WTC11 (cell line): ENCODE measurements around the gene IL1R1. TPM values are rescaled to one million over a fixed set of nuclear protein-coding genes. Genes with fewer than 3 reads are reported as not detected.
"Not testable (repeated sequence)": the region's sequence is repeated elsewhere in the genome, so short reads cannot be mapped to it uniquely, and the experiment has no call there.

ENCODE experiments used
- ATAC-seq: fragments of 200-7000 bp; cut with Tn5 transposase; 2 replicates; pipeline ENCODE4 v1.10.0; 2021; ENCODE audit warnings: mild to moderate bottlenecking, moderate library complexity
- CTCF ChIA-PET: fragments of 300-600 bp; sonication (Branson Sonifier 250); formaldehyde crosslinking; loops from one replicate; lab custom pipeline; 2021; ENCODE audit warnings: antibody characterized with exemption; lab: Charles Lee
- POLR2A ChIA-PET: fragments of 350-600 bp; sonication (Branson Sonifier 250); formaldehyde crosslinking; loops from one replicate; lab custom pipeline; 2021; ENCODE audit warnings: antibody characterized with exemption; lab: Charles Lee
- DNase-seq: peaks from one replicate; pipeline ENCODE4 v3.0.0; 2021; ENCODE audit warnings: low spot score
- H3K27ac Mint-ChIP-seq: 2 replicates; pipeline ENCODE4 v1.8.0; 2021; ENCODE audit warnings: mixed read lengths
- H3K27me3 Mint-ChIP-seq: 2 replicates; pipeline ENCODE4 v1.8.0; 2021; ENCODE audit warnings: low read depth, mild to moderate bottlenecking, moderate library complexity, mixed read lengths
- H3K36me3 Mint-ChIP-seq: 2 replicates; pipeline ENCODE4 v1.8.0; 2021; ENCODE audit warnings: mixed read lengths
- H3K4me1 Mint-ChIP-seq: 2 replicates; pipeline ENCODE4 v1.8.0; 2022; ENCODE audit warnings: mixed read lengths
- H3K4me3 Mint-ChIP-seq: 2 replicates; pipeline ENCODE4 v1.8.0; 2021; ENCODE audit warnings: mild to moderate bottlenecking, moderate library complexity, mixed read lengths
- H3K9me3 Mint-ChIP-seq: 2 replicates; pipeline ENCODE4 v1.8.0; 2021; ENCODE audit warnings: mixed read lengths
- ATF1 ChIP-seq: sonication (generic); formaldehyde crosslinking; IDR thresholded peaks from 2 replicates; pipeline ENCODE4 v1.8.1; 2023; ENCODE audit warnings: mild to moderate bottlenecking, moderate library complexity, missing genetic modification reagents
- ESRRA ChIP-seq: sonication (generic); formaldehyde crosslinking; IDR thresholded peaks from 2 replicates; pipeline ENCODE4 v1.8.1; 2022; ENCODE audit warnings: mild to moderate bottlenecking, missing genetic modification reagents, borderline replicate concordance
- KAT7 ChIP-seq: sonication (generic); formaldehyde crosslinking; IDR thresholded peaks from 2 replicates; pipeline ENCODE4 v1.8.1; 2023; ENCODE audit warnings: missing genetic modification reagents, mild to moderate bottlenecking, borderline replicate concordance
- NFE2L1 ChIP-seq: sonication (generic); formaldehyde crosslinking; IDR thresholded peaks from 2 replicates; pipeline ENCODE4 v1.8.1; 2023; ENCODE audit warnings: missing genetic modification reagents
- ZBTB21 ChIP-seq: sonication (generic); formaldehyde crosslinking; IDR thresholded peaks from 2 replicates; pipeline ENCODE4 v1.8.1; 2023; ENCODE audit warnings: mild to moderate bottlenecking, missing genetic modification reagents, borderline replicate concordance
- ZBTB43 ChIP-seq: sonication (generic); formaldehyde crosslinking; IDR thresholded peaks from 2 replicates; pipeline ENCODE4 v1.8.1; 2023; ENCODE audit warnings: mild to moderate bottlenecking, missing genetic modification reagents
- ZNF232 ChIP-seq: sonication (generic); formaldehyde crosslinking; IDR thresholded peaks from 2 replicates; pipeline ENCODE4 v1.8.0; 2022; ENCODE audit warnings: mild to moderate bottlenecking, missing genetic modification reagents
- ZNF263 ChIP-seq: sonication (generic); formaldehyde crosslinking; IDR thresholded peaks from 2 replicates; pipeline ENCODE4 v1.8.1; 2022; ENCODE audit warnings: low read depth, mild to moderate bottlenecking, moderate library complexity, missing genetic modification reagents
- total RNA-seq: library from RNA; stranded (reverse); gene quantifications from 3 replicates; pipeline ENCODE4 v1.2.3, GENCODE V29; 2021
- TF ChIP-seq, protein P1 (sequence below): fragments of 250-450 bp; sonication (Bioruptor Pico); IDR thresholded peaks from 2 replicates; pipeline ENCODE4 v1.9.0; 2021; ENCODE audit warnings: moderate library complexity, mild to moderate bottlenecking, inconsistent platforms, borderline replicate concordance
- TF ChIP-seq, protein P2 (sequence below): fragments of 250-450 bp; sonication (Bioruptor Pico); IDR thresholded peaks from 2 replicates; pipeline ENCODE4 v1.9.0; 2021; ENCODE audit warnings: mild to moderate bottlenecking
- TF ChIP-seq, protein P3 (sequence below): fragments of 250-450 bp; sonication (Bioruptor Pico); IDR thresholded peaks from 2 replicates; pipeline ENCODE4 v1.9.0; 2021; ENCODE audit warnings: mild to moderate bottlenecking
- TF ChIP-seq, protein P4 (sequence below): sonication (generic); formaldehyde crosslinking; IDR thresholded peaks from 2 replicates; pipeline ENCODE4 v1.8.1; 2022; ENCODE audit warnings: low read depth, missing genetic modification reagents, borderline replicate concordance

IL1R1 gene
- total RNA-seq, 1 experiment from 2014 or later: 0.37 TPM

DNA sequence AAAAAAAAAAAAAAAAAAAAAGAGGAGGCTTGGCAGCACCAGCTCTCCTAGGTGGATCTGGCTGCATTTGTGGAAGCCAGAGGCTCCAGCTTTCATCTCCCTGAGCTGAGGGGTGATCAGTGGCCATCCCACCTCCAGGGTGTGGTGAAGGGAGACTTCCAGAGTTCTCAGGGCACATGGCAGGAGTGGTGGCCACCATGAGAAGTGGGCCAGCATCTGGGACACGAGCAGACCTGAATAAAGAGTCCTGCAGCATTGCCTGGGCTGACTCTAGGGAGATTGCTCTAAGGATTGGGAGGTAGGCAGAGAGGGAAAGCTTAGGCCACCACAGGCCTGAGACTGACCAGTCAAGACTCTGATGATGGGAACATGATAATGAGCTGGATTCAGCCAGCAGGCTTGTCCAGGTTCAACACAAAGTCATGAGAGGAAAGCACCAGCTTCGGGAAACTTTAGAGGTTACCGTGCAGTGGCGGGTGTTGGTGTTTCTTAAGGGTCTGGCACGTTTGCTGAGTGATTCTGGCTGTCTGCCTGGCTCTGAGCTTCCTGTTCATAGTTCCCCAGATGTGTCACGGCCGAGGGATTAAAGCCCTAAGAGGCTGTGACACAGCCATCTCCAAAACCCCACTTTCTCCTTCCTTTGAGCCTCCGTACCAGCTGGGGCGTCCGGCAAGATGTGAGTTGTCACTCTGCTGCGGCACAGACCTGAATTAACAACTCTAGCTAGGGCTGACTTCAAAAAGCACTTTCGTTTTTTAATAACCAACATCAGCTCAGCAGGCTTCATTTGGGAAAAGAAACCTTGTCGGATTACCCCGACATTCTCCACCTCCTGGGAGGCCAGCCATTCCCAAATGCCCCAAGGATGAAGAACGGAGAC is 38.3 kb upstream of the IL1R1 start:
- no peak for TF ChIP-seq NFE2L1
- TF ChIP-seq ZBTB43 (CRISPR knock-in tag): no peak
- Mint-ChIP-seq H3K9me3 (peaks cover 15% of the 10 kb centered on the region), H3K4me3 (no peak overlapping the region), H3K27me3 (no peaks in the 10 kb centered on the region), H3K4me1 (no peaks in the 10 kb centered on the region), H3K36me3 (no peaks in the 10 kb centered on the region), H3K27ac (no peak overlapping the region)
- no peak for DNase-seq
- ChIA-PET POLR2A (no interaction called here), CTCF (interaction anchor here (0.7 to 1.2 kb wide), 3 partner anchors 98 to 137 kb away, joined by 3 read pairs; no protein-coding TSS in a partner anchor)
- ATAC-seq: no peak

DNA sequence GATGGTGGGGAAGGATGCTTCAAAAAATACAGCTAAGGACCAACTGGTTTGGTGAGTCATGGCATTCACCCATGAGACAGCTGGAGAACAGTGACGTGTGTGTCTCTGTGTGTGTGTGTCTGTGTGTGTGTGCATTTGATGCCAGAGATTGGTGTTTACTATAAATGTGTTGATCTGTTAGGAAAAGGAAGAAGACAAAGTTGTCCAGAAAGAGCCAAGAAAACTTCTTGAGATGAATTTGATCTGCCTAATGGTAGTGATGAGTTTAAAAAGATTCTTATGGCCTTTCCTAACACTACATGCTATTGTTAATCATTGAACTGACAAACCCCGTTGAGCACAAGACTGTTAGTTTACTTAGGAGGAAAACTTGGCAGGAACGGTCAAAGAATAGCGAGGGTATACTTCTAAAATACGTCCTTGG is 36.4 kb upstream of the IL1R1 start:
- DNase-seq: no peak
- ATAC-seq: no peak
- CTCF ChIA-PET: interaction anchor here (1.3 kb wide), 1 partner anchor 135 kb away, joined by 3 read pairs; no protein-coding TSS in a partner anchor
- Mint-ChIP-seq H3K36me3 (no peaks in the 10 kb centered on the region), H3K4me3 (no peak overlapping the region), H3K4me1 (no peaks in the 10 kb centered on the region; the same call in 1 of the 2 replicates), H3K9me3 (peaks cover 12% of the 10 kb centered on the region), H3K27me3 (no peaks in the 10 kb centered on the region), H3K27ac (no peak overlapping the region)
- TF ChIP-seq ATF1: no peak
- TF ChIP-seq, protein P1, sequence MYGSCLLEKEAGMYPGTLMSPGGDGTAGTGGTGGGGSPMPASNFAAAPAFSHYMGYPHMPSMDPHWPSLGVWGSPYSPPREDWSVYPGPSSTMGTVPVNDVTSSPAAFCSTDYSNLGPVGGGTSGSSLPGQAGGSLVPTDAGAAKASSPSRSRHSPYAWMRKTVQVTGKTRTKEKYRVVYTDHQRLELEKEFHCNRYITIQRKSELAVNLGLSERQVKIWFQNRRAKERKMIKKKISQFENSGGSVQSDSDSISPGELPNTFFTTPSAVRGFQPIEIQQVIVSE: no peak
- TF ChIP-seq, protein P2, sequence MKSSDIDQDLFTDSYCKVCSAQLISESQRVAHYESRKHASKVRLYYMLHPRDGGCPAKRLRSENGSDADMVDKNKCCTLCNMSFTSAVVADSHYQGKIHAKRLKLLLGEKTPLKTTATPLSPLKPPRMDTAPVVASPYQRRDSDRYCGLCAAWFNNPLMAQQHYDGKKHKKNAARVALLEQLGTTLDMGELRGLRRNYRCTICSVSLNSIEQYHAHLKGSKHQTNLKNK: no peak
- no peak for TF ChIP-seq ESRRA (CRISPR knock-in tag)
- TF ChIP-seq ZBTB21 (CRISPR knock-in tag): no peak
- no peak for TF ChIP-seq KAT7 (CRISPR knock-in tag)
- TF ChIP-seq ZNF232 (CRISPR knock-in tag): no peak
- TF ChIP-seq, protein P3, sequence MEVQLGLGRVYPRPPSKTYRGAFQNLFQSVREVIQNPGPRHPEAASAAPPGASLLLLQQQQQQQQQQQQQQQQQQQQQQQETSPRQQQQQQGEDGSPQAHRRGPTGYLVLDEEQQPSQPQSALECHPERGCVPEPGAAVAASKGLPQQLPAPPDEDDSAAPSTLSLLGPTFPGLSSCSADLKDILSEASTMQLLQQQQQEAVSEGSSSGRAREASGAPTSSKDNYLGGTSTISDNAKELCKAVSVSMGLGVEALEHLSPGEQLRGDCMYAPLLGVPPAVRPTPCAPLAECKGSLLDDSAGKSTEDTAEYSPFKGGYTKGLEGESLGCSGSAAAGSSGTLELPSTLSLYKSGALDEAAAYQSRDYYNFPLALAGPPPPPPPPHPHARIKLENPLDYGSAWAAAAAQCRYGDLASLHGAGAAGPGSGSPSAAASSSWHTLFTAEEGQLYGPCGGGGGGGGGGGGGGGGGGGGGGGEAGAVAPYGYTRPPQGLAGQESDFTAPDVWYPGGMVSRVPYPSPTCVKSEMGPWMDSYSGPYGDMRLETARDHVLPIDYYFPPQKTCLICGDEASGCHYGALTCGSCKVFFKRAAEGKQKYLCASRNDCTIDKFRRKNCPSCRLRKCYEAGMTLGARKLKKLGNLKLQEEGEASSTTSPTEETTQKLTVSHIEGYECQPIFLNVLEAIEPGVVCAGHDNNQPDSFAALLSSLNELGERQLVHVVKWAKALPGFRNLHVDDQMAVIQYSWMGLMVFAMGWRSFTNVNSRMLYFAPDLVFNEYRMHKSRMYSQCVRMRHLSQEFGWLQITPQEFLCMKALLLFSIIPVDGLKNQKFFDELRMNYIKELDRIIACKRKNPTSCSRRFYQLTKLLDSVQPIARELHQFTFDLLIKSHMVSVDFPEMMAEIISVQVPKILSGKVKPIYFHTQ (CRISPR knock-in tag): no peak
- no peak for TF ChIP-seq ZNF263
- TF ChIP-seq, protein P4, sequence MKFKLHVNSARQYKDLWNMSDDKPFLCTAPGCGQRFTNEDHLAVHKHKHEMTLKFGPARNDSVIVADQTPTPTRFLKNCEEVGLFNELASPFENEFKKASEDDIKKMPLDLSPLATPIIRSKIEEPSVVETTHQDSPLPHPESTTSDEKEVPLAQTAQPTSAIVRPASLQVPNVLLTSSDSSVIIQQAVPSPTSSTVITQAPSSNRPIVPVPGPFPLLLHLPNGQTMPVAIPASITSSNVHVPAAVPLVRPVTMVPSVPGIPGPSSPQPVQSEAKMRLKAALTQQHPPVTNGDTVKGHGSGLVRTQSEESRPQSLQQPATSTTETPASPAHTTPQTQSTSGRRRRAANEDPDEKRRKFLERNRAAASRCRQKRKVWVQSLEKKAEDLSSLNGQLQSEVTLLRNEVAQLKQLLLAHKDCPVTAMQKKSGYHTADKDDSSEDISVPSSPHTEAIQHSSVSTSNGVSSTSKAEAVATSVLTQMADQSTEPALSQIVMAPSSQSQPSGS: no peak
- POLR2A ChIA-PET: no interaction called here

- CTCF ChIA-PET: interaction anchor here (1.3 to 1.7 kb wide), 2 partner anchors 87 to 134 kb away, joined by 3 to 6 read pairs; no protein-coding TSS in a partner anchor
- H3K36me3 Mint-ChIP-seq, H3K9me3 Mint-ChIP-seq, DNase-seq, ATAC-seq, H3K4me1 Mint-ChIP-seq, H3K27ac Mint-ChIP-seq, H3K4me3 Mint-ChIP-seq, H3K27me3 Mint-ChIP-seq, POLR2A ChIA-PET: not testable (repeated sequence)
These were observed 35.5 kb upstream of the IL1R1 start for GRCh38 chr2:102106813-102107740.
